Activated naive CD4-positive, alpha-beta T cell treated with anti-CD3 and anti-CD28 coated beads, Interleukin-2, amount 10 ng/mL, durations not matched to agents 7 days and 5 days (primary cell): Measurements from ENCODE around the gene FKBP10.
A peak's percentile ranks its signal among the peaks of the same experiment; 100 is the strongest.
"Not testable (repeated sequence)": the region's sequence is repeated elsewhere in the genome, so short reads cannot be mapped to it uniquely, and the experiment has no call there.

Experiments
- CTCF ChIA-PET: fragments of 350-600 bp; sonication (Branson Sonifier 250); formaldehyde crosslinking; loops from one replicate; lab custom pipeline; 2021; ENCODE audit warnings: antibody characterized with exemption; lab: Charles Lee
- DNase-seq: peaks from one replicate; pipeline ENCODE4 v3.0.0-alpha.2; 2020
- H3K27ac Mint-ChIP-seq: one replicate; pipeline ENCODE4 v1.8.0; 2021; ENCODE audit warnings: mild to moderate bottlenecking, moderate library complexity, mixed read lengths
- H3K27me3 Mint-ChIP-seq: one replicate; pipeline ENCODE4 v1.8.0; 2021; ENCODE audit warnings: mild to moderate bottlenecking, mixed read lengths
- H3K36me3 Mint-ChIP-seq: one replicate; pipeline ENCODE4 v1.8.0; 2021; ENCODE audit warnings: mixed read lengths
- H3K4me1 Mint-ChIP-seq: one replicate; pipeline ENCODE4 v1.8.0; 2021; ENCODE audit warnings: mixed read lengths
- H3K4me3 Mint-ChIP-seq: one replicate; pipeline ENCODE4 v1.8.0; 2021; ENCODE audit warnings: mild to moderate bottlenecking, moderate library complexity, mixed read lengths
- H3K9me3 Mint-ChIP-seq: one replicate; pipeline ENCODE4 v1.8.0; 2021; ENCODE audit warnings: mixed read lengths

The FKBP10 gene

DNA sequence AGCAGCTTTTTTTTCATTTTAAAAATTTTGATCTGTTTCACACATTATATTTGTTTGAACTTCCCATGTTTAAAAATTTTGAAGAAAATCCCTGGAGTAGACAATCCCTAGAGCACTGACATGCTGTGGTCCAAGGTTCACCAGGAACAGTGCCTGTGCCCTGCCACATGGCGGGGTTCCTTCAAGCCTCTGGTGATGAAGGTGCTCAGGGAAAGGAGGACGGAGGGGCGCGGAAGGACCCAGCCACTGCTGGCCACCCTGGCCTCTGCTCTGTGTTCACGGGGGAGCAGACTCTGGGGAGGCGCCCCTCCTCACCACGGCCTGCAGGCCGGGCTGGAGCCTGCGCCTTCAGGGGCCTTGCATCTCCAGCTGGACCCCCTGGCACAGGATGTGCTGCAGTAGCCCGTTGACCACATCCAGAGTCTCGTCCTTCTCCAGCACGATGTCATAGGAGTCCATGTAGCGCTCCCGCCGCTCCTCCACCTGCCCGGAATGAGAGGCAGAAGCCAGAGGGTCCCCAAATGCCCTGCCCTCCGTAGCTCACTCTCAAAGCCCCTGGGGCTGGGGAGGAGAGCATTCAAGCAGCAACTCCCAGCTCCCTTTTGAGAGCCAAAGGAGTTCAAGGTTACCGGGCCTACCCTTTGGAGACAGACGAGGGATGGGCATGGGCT, 12.5 kb downstream of the FKBP10 start:
- Mint-ChIP-seq H3K27me3 (no peaks in the 10 kb centered on the region), H3K36me3 (no peaks in the 10 kb centered on the region), H3K4me1 (no peaks in the 10 kb centered on the region), H3K4me3 (no peak overlapping the region), H3K9me3 (no peaks in the 10 kb centered on the region), H3K27ac (no peak overlapping the region)
- no peak for DNase-seq
- CTCF ChIA-PET, result no interaction called here

DNA sequence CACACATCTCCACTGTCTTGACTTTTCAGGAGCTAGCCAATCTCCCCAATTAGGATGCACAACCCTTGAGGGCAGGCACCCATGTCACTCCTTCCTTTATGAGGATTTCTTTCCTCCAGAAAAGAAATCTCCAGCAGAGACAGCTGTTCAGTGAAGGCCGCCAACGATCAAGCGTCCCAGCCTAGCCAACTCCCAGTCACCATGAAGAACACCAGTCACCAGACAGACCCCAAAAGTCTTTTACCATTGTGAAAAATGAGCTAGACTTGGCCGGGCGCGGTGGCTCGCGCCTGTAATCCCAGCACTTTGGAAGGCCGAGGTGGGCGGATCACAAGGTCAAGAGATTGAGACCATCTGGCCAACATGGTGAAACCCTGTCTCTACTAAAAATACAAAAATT, 17.2 kb downstream of the FKBP10 start:
- H3K27me3 Mint-ChIP-seq, H3K4me1 Mint-ChIP-seq, H3K27ac Mint-ChIP-seq, H3K36me3 Mint-ChIP-seq, H3K4me3 Mint-ChIP-seq, DNase-seq, H3K9me3 Mint-ChIP-seq: not testable (repeated sequence)
- CTCF ChIA-PET, result interaction anchor here (1.6 kb wide), 1 partner anchor 19 kb away, joined by 5 read pairs; the partner anchor contains the start of gene P3H4

DNA sequence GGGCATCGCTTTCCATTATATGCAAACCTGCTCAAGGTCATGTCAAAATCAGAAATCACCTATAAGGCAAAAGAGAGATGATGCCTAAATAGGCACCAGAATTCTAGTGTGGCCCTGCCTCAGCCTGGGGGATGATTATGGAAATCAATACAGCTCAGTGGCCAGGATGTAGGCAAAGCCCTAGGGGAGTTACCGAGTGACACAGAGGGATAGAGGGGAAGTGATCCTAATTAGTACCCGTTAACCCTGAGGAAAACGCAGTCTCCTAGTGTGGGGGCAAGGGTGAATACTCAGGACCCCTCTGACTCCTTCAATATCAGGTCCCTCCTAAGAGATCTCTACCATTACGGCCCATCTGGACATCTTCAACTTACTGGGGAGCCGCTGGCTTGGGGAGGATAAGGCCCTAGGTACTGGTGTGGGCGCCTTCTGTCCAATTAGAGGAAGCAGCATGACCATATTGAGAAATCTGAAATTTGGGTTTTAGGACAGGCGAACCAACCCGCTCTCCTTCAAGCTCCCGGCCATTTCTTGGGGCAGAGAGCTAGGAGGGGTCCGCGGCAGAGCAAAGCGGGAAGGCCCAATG, 22.5 kb downstream of the FKBP10 start:
- no peak for DNase-seq
- CTCF ChIA-PET, result interaction anchor here (1.3 kb wide), 1 partner anchor 24 kb away, joined by 4 read pairs; the partner anchor contains the start of gene P3H4
- no peaks in the 10 kb centered on the region for H3K9me3 Mint-ChIP-seq
- no peak overlapping the region for H3K27ac Mint-ChIP-seq
- peaks cover 34% of the 10 kb centered on the region for H3K27me3 Mint-ChIP-seq
- peaks cover 16% of the 10 kb centered on the region for H3K4me1 Mint-ChIP-seq
- peaks cover 7% of the 10 kb centered on the region for H3K36me3 Mint-ChIP-seq
- peak overlapping the region; percentile 78 for H3K4me3 Mint-ChIP-seq

- peak within 1 kb of the TSS; percentile 74 for H3K27ac Mint-ChIP-seq
- H3K4me1 Mint-ChIP-seq, result peaks cover 16% of the 10 kb centered on the region
Measured at GRCh38 chr17:41835800-41836549, 23.2 kb downstream of the FKBP10 start, which contains the start of gene NT5C3B. Gene NT5C3B (minus strand): TSS chr17:41836232. CDS start chr17:41836193, 39 bp downstream.

DNA sequence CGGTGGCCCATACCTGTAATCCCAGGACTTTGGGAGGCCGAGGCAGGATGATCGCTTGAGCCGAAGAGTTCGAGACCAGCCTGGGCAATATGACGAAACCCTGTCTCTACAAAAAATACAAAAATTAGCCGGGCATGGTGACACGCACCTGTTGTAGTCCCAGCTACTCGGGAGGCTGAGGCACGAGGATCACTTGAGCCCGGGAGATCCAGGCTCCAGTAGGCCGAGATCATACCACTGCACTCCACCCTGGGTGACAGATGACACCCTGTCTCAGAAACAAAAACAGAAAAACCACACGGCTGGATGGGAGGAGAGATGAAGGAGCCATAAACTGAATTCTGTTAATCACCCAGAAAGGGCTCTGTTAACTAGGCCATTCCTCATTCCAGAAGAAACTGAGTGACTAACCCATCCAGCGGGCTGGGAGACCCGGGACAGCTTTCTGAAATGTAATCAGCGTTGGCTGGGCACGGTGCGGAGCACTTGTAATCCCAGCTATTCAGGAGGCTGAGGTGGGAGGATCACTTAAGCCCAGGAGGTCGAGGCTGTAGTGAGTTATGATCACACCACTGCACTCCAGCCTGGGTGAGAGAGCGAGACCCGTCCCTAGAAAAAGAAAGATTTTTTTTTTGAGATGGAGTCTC, 23.9 kb downstream of the FKBP10 start:
- Mint-ChIP-seq H3K36me3 (peaks cover 4% of the 10 kb centered on the region), H3K4me1 (peaks cover 16% of the 10 kb centered on the region), H3K27me3 (peaks cover 37% of the 10 kb centered on the region), H3K9me3 (no peaks in the 10 kb centered on the region), H3K4me3 (peak overlapping the region; percentile 78), H3K27ac (no peak overlapping the region)
- CTCF ChIA-PET, result interaction anchor here (1.3 kb wide), 1 partner anchor 25 kb away, joined by 4 read pairs; the partner anchor contains the start of gene P3H4
- no peak for DNase-seq

More at GRCh38 chr17:41835800-41836549, 23.2 kb downstream of the FKBP10 start, which contains the start of gene NT5C3B:
- Mint-ChIP-seq H3K27me3 (peaks cover 37% of the 10 kb centered on the region), H3K36me3 (peaks cover 7% of the 10 kb centered on the region), H3K9me3 (no peaks in the 10 kb centered on the region), H3K4me3 (peak within 1 kb of the TSS; percentile 78)
- peak; percentile 64 for DNase-seq
- CTCF ChIA-PET, result interaction anchor here (1.3 kb wide), 1 partner anchor 24 kb away, joined by 4 read pairs; the partner anchor contains the start of gene P3H4

GRCh38 chr17:41837761-41838538, 25.1 kb downstream of the FKBP10 start, which contains the start of gene KLHL10:
Gene KLHL10 (plus strand): TSS chr17:41837825. CDS start chr17:41837933, 108 bp downstream.
- CTCF ChIA-PET, result interaction anchor here (1.3 kb wide), 1 partner anchor 27 kb away, joined by 4 read pairs; the partner anchor contains the start of gene P3H4
- Mint-ChIP-seq H3K4me1 (peaks cover 16% of the 10 kb centered on the region), H3K36me3 (no peaks in the 10 kb centered on the region), H3K27ac (no peak within 1 kb of the TSS), H3K27me3 (peaks cover 37% of the 10 kb centered on the region), H3K4me3 (peak within 1 kb of the TSS; percentile 78), H3K9me3 (no peaks in the 10 kb centered on the region)
- DNase-seq, result no peak

- H3K27ac Mint-ChIP-seq, H3K4me3 Mint-ChIP-seq, CTCF ChIA-PET: not testable (repeated sequence)
Measured at GRCh38 chr17:41839448-41839847, 26.6 kb downstream of the FKBP10 start.

GRCh38 chr17:41840781-41841180, 28.0 kb downstream of the FKBP10 start:
- H3K27ac Mint-ChIP-seq, H3K9me3 Mint-ChIP-seq, DNase-seq, H3K4me1 Mint-ChIP-seq, CTCF ChIA-PET, H3K36me3 Mint-ChIP-seq, H3K4me3 Mint-ChIP-seq: not testable (repeated sequence)
- H3K27me3 Mint-ChIP-seq, result peaks cover 32% of the 10 kb centered on the region

More at GRCh38 chr17:41839448-41839847, 26.6 kb downstream of the FKBP10 start:
- Mint-ChIP-seq H3K4me1 (peaks cover 16% of the 10 kb centered on the region), H3K27me3 (peaks cover 37% of the 10 kb centered on the region)
- H3K9me3 Mint-ChIP-seq, DNase-seq, H3K36me3 Mint-ChIP-seq: not testable (repeated sequence)

GRCh38 chr17:41844971-41845370, 32.2 kb downstream of the FKBP10 start:
- no peak for DNase-seq
- no peaks in the 10 kb centered on the region for H3K4me1 Mint-ChIP-seq
- no peaks in the 10 kb centered on the region for H3K36me3 Mint-ChIP-seq
- peaks cover 3% of the 10 kb centered on the region for H3K27me3 Mint-ChIP-seq
- no peak overlapping the region for H3K27ac Mint-ChIP-seq
- no peaks in the 10 kb centered on the region for H3K9me3 Mint-ChIP-seq
- no peak overlapping the region for H3K4me3 Mint-ChIP-seq
- CTCF ChIA-PET, result no interaction called here

DNA sequence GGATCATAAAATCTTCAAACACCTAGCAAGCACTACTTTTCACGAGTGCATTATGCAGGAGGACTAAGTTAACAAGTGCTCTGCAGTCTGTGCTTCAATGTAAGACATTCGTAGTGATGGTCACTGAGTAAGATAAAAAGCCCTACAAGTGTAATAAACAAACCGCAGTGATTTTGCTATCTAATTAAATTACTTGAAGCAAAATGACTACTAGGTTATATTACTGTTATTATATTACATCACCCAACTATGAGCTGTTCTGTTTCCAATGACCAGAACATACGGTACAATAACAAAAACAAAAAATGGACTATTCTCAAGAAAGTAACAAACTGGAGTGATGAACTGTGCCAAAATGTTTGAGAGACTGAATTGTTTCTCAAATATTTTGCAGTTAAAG, 36.0 kb downstream of the FKBP10 start:
- no peak for DNase-seq
- Mint-ChIP-seq H3K27me3 (no peaks in the 10 kb centered on the region), H3K9me3 (no peaks in the 10 kb centered on the region), H3K36me3 (peaks cover 9% of the 10 kb centered on the region), H3K4me1 (peaks cover 12% of the 10 kb centered on the region), H3K27ac (no peak overlapping the region), H3K4me3 (no peak overlapping the region)
- CTCF ChIA-PET, result no interaction called here

- Mint-ChIP-seq H3K27ac (no peak overlapping the region), H3K4me3 (no peak overlapping the region), H3K4me1 (peaks cover 12% of the 10 kb centered on the region), H3K27me3 (no peaks in the 10 kb centered on the region), H3K36me3 (peaks cover 13% of the 10 kb centered on the region), H3K9me3 (no peaks in the 10 kb centered on the region)
- CTCF ChIA-PET, result interaction anchor here (0.7 kb wide), 2 partner anchors 13 to 99 kb away, joined by 3 read pairs; no protein-coding TSS in a partner anchor
- DNase-seq, result no peak
Measured at GRCh38 chr17:41849251-41849990, 36.6 kb downstream of the FKBP10 start.

GRCh38 chr17:41851382-41851781, 38.6 kb downstream of the FKBP10 start:
- CTCF ChIA-PET, DNase-seq, H3K9me3 Mint-ChIP-seq, H3K4me3 Mint-ChIP-seq, H3K27me3 Mint-ChIP-seq, H3K27ac Mint-ChIP-seq: not testable (repeated sequence)
- peaks cover 14% of the 10 kb centered on the region for H3K4me1 Mint-ChIP-seq
- H3K36me3 Mint-ChIP-seq, result peaks cover 20% of the 10 kb centered on the region
